ENCODE results near the gene DAB1. TPM values are rescaled to one million over a fixed set of nuclear protein-coding genes. Genes with fewer than 3 reads are reported as not detected.

Gene DAB1
- polyA plus RNA-seq, 4 donors, result 3.0 to 77.0 (median 24.3) TPM

GRCh38 chr1:57363165-57363564 is 60.7 kb downstream of the DAB1 start:
- no peaks in the 10 kb centered on the region for H3K27me3 ChIP-seq (ENCODE audit: control insufficient read depth in 3 of 3, insufficient read depth in 3 of 3, low read length in 3 of 3)
- H3K36me3 ChIP-seq (ENCODE audit: control insufficient read depth in 3 of 3, insufficient read depth in 2 of 3, low read depth in 1 of 3, low read length in 3 of 3), result no peaks in the 10 kb centered on the region
- H3K27ac ChIP-seq (ENCODE audit: low read depth in 1 of 3, low read length in 2 of 3), result no peak overlapping the region
- FAIRE-seq (no peak), DNase-seq (no peak)
- H3K9me3 ChIP-seq (ENCODE audit: control insufficient read depth in 2 of 2, insufficient read depth in 1 of 2, low read depth in 1 of 2, low read length in 1 of 2), result peaks cover 0 to 6% of the 10 kb centered on the region in 2 donors
- H3K4me3 ChIP-seq (ENCODE audit: low read depth in 1 of 3, low read length in 3 of 3), result no peak overlapping the region
- H3K4me1 ChIP-seq (ENCODE audit: control insufficient read depth in 3 of 3, insufficient read depth in 2 of 3, low read depth in 1 of 3, low read length in 2 of 3), result no peaks in the 10 kb centered on the region
- 89 to 92% (median 89%) methylated on average over 6 of the region's 6 CpGs for WGBS, 3 donors

- FAIRE-seq (no peak), DNase-seq (no peak)
- no peaks in the 10 kb centered on the region for H3K9me3 ChIP-seq (ENCODE audit: control insufficient read depth in 2 of 2, insufficient read depth in 1 of 2, low read depth in 1 of 2, low read length in 1 of 2)
- H3K36me3 ChIP-seq (ENCODE audit: control insufficient read depth in 3 of 3, insufficient read depth in 2 of 3, low read depth in 1 of 3, low read length in 3 of 3), result no peaks in the 10 kb centered on the region
- H3K27ac ChIP-seq (ENCODE audit: low read depth in 1 of 3, low read length in 2 of 3), result no peak overlapping the region
- no peaks in the 10 kb centered on the region for H3K4me1 ChIP-seq (ENCODE audit: control insufficient read depth in 3 of 3, insufficient read depth in 2 of 3, low read depth in 1 of 3, low read length in 2 of 3)
- WGBS, 3 donors, result 68 to 95% (median 74%) methylated on average over 2 of the region's 2 CpGs
- no peak overlapping the region for H3K4me3 ChIP-seq (ENCODE audit: low read depth in 1 of 3, low read length in 3 of 3)
- no peaks in the 10 kb centered on the region for H3K27me3 ChIP-seq (ENCODE audit: control insufficient read depth in 3 of 3, insufficient read depth in 3 of 3, low read length in 3 of 3)
Measured at GRCh38 chr1:57362480-57362879, 61.4 kb downstream of the DAB1 start.

GRCh38 chr1:57361516-57361915 is 62.3 kb downstream of the DAB1 start:
- no peak for DNase-seq
- no peak for FAIRE-seq
- no peak overlapping the region for H3K27ac ChIP-seq (ENCODE audit: low read depth in 1 of 3, low read length in 2 of 3)
- WGBS, 3 donors, result 61 to 85% (median 75%) methylated on average over 2 of the region's 2 CpGs
- no peaks in the 10 kb centered on the region for H3K9me3 ChIP-seq (ENCODE audit: control insufficient read depth in 2 of 2, insufficient read depth in 1 of 2, low read depth in 1 of 2, low read length in 1 of 2)
- no peaks in the 10 kb centered on the region for H3K27me3 ChIP-seq (ENCODE audit: control insufficient read depth in 3 of 3, insufficient read depth in 3 of 3, low read length in 3 of 3)
- H3K4me1 ChIP-seq (ENCODE audit: control insufficient read depth in 3 of 3, insufficient read depth in 2 of 3, low read depth in 1 of 3, low read length in 2 of 3), result no peaks in the 10 kb centered on the region
- H3K36me3 ChIP-seq (ENCODE audit: control insufficient read depth in 3 of 3, insufficient read depth in 2 of 3, low read depth in 1 of 3, low read length in 3 of 3), result no peaks in the 10 kb centered on the region
- H3K4me3 ChIP-seq (ENCODE audit: low read depth in 1 of 3, low read length in 3 of 3), result no peak overlapping the region

GRCh38 chr1:57360846-57361407 is 62.9 kb downstream of the DAB1 start:
- Histone ChIP-seq H3K27ac (ENCODE audit: low read depth in 1 of 3, low read length in 2 of 3) (no peak overlapping the region), H3K4me3 (ENCODE audit: low read depth in 1 of 3, low read length in 3 of 3) (no peak overlapping the region), H3K27me3 (ENCODE audit: control insufficient read depth in 3 of 3, insufficient read depth in 3 of 3, low read length in 3 of 3) (no peaks in the 10 kb centered on the region), H3K36me3 (ENCODE audit: control insufficient read depth in 3 of 3, insufficient read depth in 2 of 3, low read depth in 1 of 3, low read length in 3 of 3) (no peaks in the 10 kb centered on the region), H3K9me3 (ENCODE audit: control insufficient read depth in 2 of 2, insufficient read depth in 1 of 2, low read depth in 1 of 2, low read length in 1 of 2) (no peaks in the 10 kb centered on the region), H3K4me1 (ENCODE audit: control insufficient read depth in 3 of 3, insufficient read depth in 2 of 3, low read depth in 1 of 3, low read length in 2 of 3) (no peaks in the 10 kb centered on the region)
- WGBS, 3 donors, result 88 to 95% (median 91%) methylated on average over 4 of the region's 4 CpGs
- DNase-seq, result no peak
- no peak for FAIRE-seq

GRCh38 chr1:57357462-57357861 is 66.4 kb downstream of the DAB1 start:
- Histone ChIP-seq H3K27me3 (ENCODE audit: control insufficient read depth in 3 of 3, insufficient read depth in 3 of 3, low read length in 3 of 3) (no peaks in the 10 kb centered on the region), H3K4me1 (ENCODE audit: control insufficient read depth in 3 of 3, insufficient read depth in 2 of 3, low read depth in 1 of 3, low read length in 2 of 3) (no peaks in the 10 kb centered on the region), H3K9me3 (ENCODE audit: control insufficient read depth in 2 of 2, insufficient read depth in 1 of 2, low read depth in 1 of 2, low read length in 1 of 2) (peaks cover 0 to 2% of the 10 kb centered on the region in 2 donors), H3K36me3 (ENCODE audit: control insufficient read depth in 3 of 3, insufficient read depth in 2 of 3, low read depth in 1 of 3, low read length in 3 of 3) (no peaks in the 10 kb centered on the region), H3K4me3 (ENCODE audit: low read depth in 1 of 3, low read length in 3 of 3) (no peak overlapping the region), H3K27ac (ENCODE audit: low read depth in 1 of 3, low read length in 2 of 3) (no peak overlapping the region)
- WGBS, 3 donors, result 55 to 61% (median 59%) methylated on average over 3 of the region's 3 CpGs
- DNase-seq, result no peak
- no peak for FAIRE-seq

- Histone ChIP-seq H3K27me3 (ENCODE audit: control insufficient read depth in 3 of 3, insufficient read depth in 3 of 3, low read length in 3 of 3) (no peaks in the 10 kb centered on the region), H3K36me3 (ENCODE audit: control insufficient read depth in 3 of 3, insufficient read depth in 2 of 3, low read depth in 1 of 3, low read length in 3 of 3) (no peaks in the 10 kb centered on the region), H3K9me3 (ENCODE audit: control insufficient read depth in 2 of 2, insufficient read depth in 1 of 2, low read depth in 1 of 2, low read length in 1 of 2) (peaks cover 0 to 2% of the 10 kb centered on the region in 2 donors), H3K27ac (ENCODE audit: low read depth in 1 of 3, low read length in 2 of 3) (no peak overlapping the region), H3K4me1 (ENCODE audit: control insufficient read depth in 3 of 3, insufficient read depth in 2 of 3, low read depth in 1 of 3, low read length in 2 of 3) (no peaks in the 10 kb centered on the region), H3K4me3 (ENCODE audit: low read depth in 1 of 3, low read length in 3 of 3) (no peak overlapping the region)
- DNase-seq (peak in 1 of 2 donors; percentile 10), FAIRE-seq (no peak)
- 64 to 82% (median 77%) methylated on average over 4 of the region's 4 CpGs for WGBS, 3 donors
Measured at GRCh38 chr1:57353654-57354053, 70.2 kb downstream of the DAB1 start.

GRCh38 chr1:57350610-57351009 is 73.2 kb downstream of the DAB1 start:
- FAIRE-seq (no peak), DNase-seq (no peak)
- H3K4me3 ChIP-seq (ENCODE audit: low read depth in 1 of 3, low read length in 3 of 3), result no peak overlapping the region
- peaks cover 0 to 2% of the 10 kb centered on the region in 2 donors for H3K9me3 ChIP-seq (ENCODE audit: control insufficient read depth in 2 of 2, insufficient read depth in 1 of 2, low read depth in 1 of 2, low read length in 1 of 2)
- H3K27ac ChIP-seq (ENCODE audit: low read depth in 1 of 3, low read length in 2 of 3), result no peak overlapping the region
- WGBS, 3 donors, result 58 to 78% (median 76%) methylated on average over 4 of the region's 4 CpGs
- no peaks in the 10 kb centered on the region for H3K36me3 ChIP-seq (ENCODE audit: control insufficient read depth in 3 of 3, insufficient read depth in 2 of 3, low read depth in 1 of 3, low read length in 3 of 3)
- H3K4me1 ChIP-seq (ENCODE audit: control insufficient read depth in 3 of 3, insufficient read depth in 2 of 3, low read depth in 1 of 3, low read length in 2 of 3), result no peaks in the 10 kb centered on the region
- no peaks in the 10 kb centered on the region for H3K27me3 ChIP-seq (ENCODE audit: control insufficient read depth in 3 of 3, insufficient read depth in 3 of 3, low read length in 3 of 3)

GRCh38 chr1:57348921-57349320 is 74.9 kb downstream of the DAB1 start:
- 51 to 67% (median 58%) methylated on average over 1 of the region's 1 CpG for WGBS, 3 donors
- no peaks in the 10 kb centered on the region for H3K4me1 ChIP-seq (ENCODE audit: control insufficient read depth in 3 of 3, insufficient read depth in 2 of 3, low read depth in 1 of 3, low read length in 2 of 3)
- H3K27ac ChIP-seq (ENCODE audit: low read depth in 1 of 3, low read length in 2 of 3), result no peak overlapping the region
- FAIRE-seq (no peak), DNase-seq (no peak)
- no peaks in the 10 kb centered on the region for H3K36me3 ChIP-seq (ENCODE audit: control insufficient read depth in 3 of 3, insufficient read depth in 2 of 3, low read depth in 1 of 3, low read length in 3 of 3)
- H3K9me3 ChIP-seq (ENCODE audit: control insufficient read depth in 2 of 2, insufficient read depth in 1 of 2, low read depth in 1 of 2, low read length in 1 of 2), result peaks cover 0 to 2% of the 10 kb centered on the region in 2 donors
- no peak overlapping the region for H3K4me3 ChIP-seq (ENCODE audit: low read depth in 1 of 3, low read length in 3 of 3)
- H3K27me3 ChIP-seq (ENCODE audit: control insufficient read depth in 3 of 3, insufficient read depth in 3 of 3, low read length in 3 of 3), result no peaks in the 10 kb centered on the region

GRCh38 chr1:57345916-57346315 is 77.9 kb downstream of the DAB1 start:
- no peaks in the 10 kb centered on the region for H3K9me3 ChIP-seq (ENCODE audit: control insufficient read depth in 2 of 2, insufficient read depth in 1 of 2, low read depth in 1 of 2, low read length in 1 of 2)
- no peak overlapping the region for H3K27ac ChIP-seq (ENCODE audit: low read depth in 1 of 3, low read length in 2 of 3)
- no peaks in the 10 kb centered on the region for H3K36me3 ChIP-seq (ENCODE audit: control insufficient read depth in 3 of 3, insufficient read depth in 2 of 3, low read depth in 1 of 3, low read length in 3 of 3)
- no peaks in the 10 kb centered on the region for H3K27me3 ChIP-seq (ENCODE audit: control insufficient read depth in 3 of 3, insufficient read depth in 3 of 3, low read length in 3 of 3)
- no peak for FAIRE-seq
- H3K4me1 ChIP-seq (ENCODE audit: control insufficient read depth in 3 of 3, insufficient read depth in 2 of 3, low read depth in 1 of 3, low read length in 2 of 3), result no peaks in the 10 kb centered on the region
- H3K4me3 ChIP-seq (ENCODE audit: low read depth in 1 of 3, low read length in 3 of 3), result no peak overlapping the region
- no peak for DNase-seq
- 83 to 91% (median 88%) methylated on average over 8 of the region's 8 CpGs for WGBS, 3 donors

Measured in small intestine (tissue), 7 donors.